ENCODE results near the gene RAI1. TPM values are rescaled to one million over a fixed set of nuclear protein-coding genes. Genes with fewer than 3 reads are reported as not detected.

Gene RAI1
- total and polyA plus RNA-seq, 2 of the 8 experiments (the other 6 are each of a cell fraction or from before 2014, with no cell fraction given), result 0.39 to 1.2 TPM

GRCh38 chr17:17800504-17801021 lies 119.3 kb downstream of the RAI1 start:
- Histone ChIP-seq H3K14ac (ENCODE audit: insufficient read length) (no peak overlapping the region), H3K4me3 (ENCODE audit: extremely low read depth in 1 of 4, insufficient read depth in 2 of 4, low read depth in 3 of 4, low read length in 4 of 4) (no peak overlapping the region), H2AFZ (ENCODE audit: low read length) (no peak overlapping the region), H3K79me1 (ENCODE audit: low read depth, low read length) (no peaks in the 10 kb centered on the region), H3K4me1 (replicated peaks in 1 of 4; ENCODE audit: control insufficient read depth in 3 of 4, insufficient read depth in 4 of 4, low read length in 3 of 4) (peaks cover 0 to 9% (median 0%) of the 10 kb centered on the region in 4 experiments; a peak in 3 of 7 replicates), H3K4ac (replicated peaks; ENCODE audit: insufficient read length, low read depth, low read length) (no peak overlapping the region), H3K36me3 (ENCODE audit: control insufficient read depth in 2 of 4, insufficient read depth in 4 of 4, low read length in 3 of 4) (no peaks in the 10 kb centered on the region), H3K9me3 (ENCODE audit: insufficient read depth in 2 of 2, low read depth in 1 of 2, low read length in 1 of 2) (no peaks in the 10 kb centered on the region), H4K91ac (replicated peaks; ENCODE audit: insufficient read length, low read length) (no peak overlapping the region), H4K20me1 (replicated peaks in 1 of 2; ENCODE audit: control insufficient read depth in 1 of 2, insufficient read depth in 2 of 2, low read length in 2 of 2) (peaks cover 0 to 1% of the 10 kb centered on the region in 2 experiments), H3K23me2 (ENCODE audit: low read depth, low read length) (no peaks in the 10 kb centered on the region), H4K8ac (ENCODE audit: extremely low read depth, insufficient read depth, low read length) (peak overlapping the region; percentile 20; the same call in 1 of the 2 replicates), H3K79me2 (ENCODE audit: control insufficient read depth in 1 of 2, insufficient read depth in 2 of 2, low read length in 2 of 2) (no peaks in the 10 kb centered on the region), H3K27me3 (replicated peaks in 1 of 4; ENCODE audit: control insufficient read depth in 3 of 4, extremely low read depth in 1 of 4, insufficient read depth in 3 of 4, low read length in 3 of 4) (no peaks in the 10 kb centered on the region), H2BK12ac (ENCODE audit: low read depth, low read length) (no peak overlapping the region), H2BK15ac (ENCODE audit: low read length) (no peak overlapping the region), H2AK5ac (ENCODE audit: low read depth, low read length) (no peak overlapping the region), H3K4me2 (ENCODE audit: insufficient read depth in 1 of 2, low read depth in 2 of 2, low read length in 2 of 2) (no peak overlapping the region), H2BK5ac (ENCODE audit: low read depth, low read length) (no peak overlapping the region), H3K23ac (ENCODE audit: insufficient read length) (no peak overlapping the region), H2BK20ac (ENCODE audit: low read length) (no peak overlapping the region), H3K56ac (replicated peaks; ENCODE audit: insufficient read length, low read depth, low read length) (no peak overlapping the region), H3K27ac (ENCODE audit: low read depth, low read length) (no peak overlapping the region), H3K9ac (replicated peaks in 1 of 4; ENCODE audit: extremely low read depth in 1 of 4, low read depth in 3 of 4, low read length in 3 of 4) (no peak overlapping the region), H2BK120ac (replicated peaks; ENCODE audit: low read depth, low read length) (no peak overlapping the region), H3K18ac (ENCODE audit: extremely low read depth, low read length) (no peak overlapping the region), H4K5ac (ENCODE audit: insufficient read length, low read depth, low read length) (no peak overlapping the region)
- ChIA-PET POLR2A (ENCODE audit: partially characterized antibody) (interaction anchor here (0.7 to 3.0 kb wide), 5 partner anchors 9 to 36 kb away, joined by 3 to 14 read pairs (median 5); partner anchors contain the start of gene SREBF1), CTCF (ENCODE audit: partially characterized antibody) (interaction anchor here (0.7 to 3.0 kb wide), 16 partner anchors 10 to 185 kb away, joined by 3 to 36 read pairs (median 4); no protein-coding TSS in a partner anchor)
- no peak for TF ChIP-seq SRF (IDR thresholded peaks at IDR 0.05; ENCODE audit: low read depth, low read length)
- no peak for TF ChIP-seq USF2 (IDR thresholded peaks at IDR 0.05; ENCODE audit: low read length)
- TF ChIP-seq RAD21 (IDR thresholded peaks at IDR 0.05 in 1 of 2, conservative IDR thresholded peaks at IDR 0.05 in 1 of 2; ENCODE audit: low read depth in 2 of 2, low read length in 2 of 2), result peak; percentile 24 to 49; a peak in 3 of 4 replicates
- TF ChIP-seq, protein P1, sequence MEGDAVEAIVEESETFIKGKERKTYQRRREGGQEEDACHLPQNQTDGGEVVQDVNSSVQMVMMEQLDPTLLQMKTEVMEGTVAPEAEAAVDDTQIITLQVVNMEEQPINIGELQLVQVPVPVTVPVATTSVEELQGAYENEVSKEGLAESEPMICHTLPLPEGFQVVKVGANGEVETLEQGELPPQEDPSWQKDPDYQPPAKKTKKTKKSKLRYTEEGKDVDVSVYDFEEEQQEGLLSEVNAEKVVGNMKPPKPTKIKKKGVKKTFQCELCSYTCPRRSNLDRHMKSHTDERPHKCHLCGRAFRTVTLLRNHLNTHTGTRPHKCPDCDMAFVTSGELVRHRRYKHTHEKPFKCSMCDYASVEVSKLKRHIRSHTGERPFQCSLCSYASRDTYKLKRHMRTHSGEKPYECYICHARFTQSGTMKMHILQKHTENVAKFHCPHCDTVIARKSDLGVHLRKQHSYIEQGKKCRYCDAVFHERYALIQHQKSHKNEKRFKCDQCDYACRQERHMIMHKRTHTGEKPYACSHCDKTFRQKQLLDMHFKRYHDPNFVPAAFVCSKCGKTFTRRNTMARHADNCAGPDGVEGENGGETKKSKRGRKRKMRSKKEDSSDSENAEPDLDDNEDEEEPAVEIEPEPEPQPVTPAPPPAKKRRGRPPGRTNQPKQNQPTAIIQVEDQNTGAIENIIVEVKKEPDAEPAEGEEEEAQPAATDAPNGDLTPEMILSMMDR (IDR thresholded peaks at IDR 0.05; ENCODE audit: control extremely low read depth in 1 of 3, insufficient read depth in 1 of 3, low read depth in 1 of 3, low read length in 3 of 3), result peak; percentile 9 to 25 (median 23)
- 93% methylated on average over 12 of the region's 12 CpGs; no CpG with 5 or more reads in 1 of the 2 experiments for WGBS, 2 experiments (ENCODE audit: extremely low coverage in 1 of 2, insufficient coverage in 1 of 2, insufficient read length in 1 of 2, insufficient replicate concordance in 2 of 2, low coverage in 1 of 2, low lambda C conversion rate in 2 of 2, missing lambda C conversion rate in 1 of 2)
- FAIRE-seq, result no peak
- no peak for DNase-seq (ENCODE audit: low read depth in 1 of 2, low spot score in 2 of 2)

Measured in H1 (cell line).